Right lobe of liver (tissue), 6 donors: ENCODE results near the gene RABGAP1. TPM values are rescaled to one million over a fixed set of nuclear protein-coding genes. Genes with fewer than 3 reads are reported as not detected.

ENCODE experiments used
- ATAC-seq, 4 donors: fragments of 200-7000 bp; cut with Tn5 transposase; one replicate each; pipeline ENCODE4 v1.9.1; 2020; ENCODE audit warnings: mild to moderate bottlenecking in 4 of 4, moderate library complexity in 4 of 4
- DNase-seq, 3 donors: peaks; one replicate each; pipeline ENCODE4 v3.0.0-alpha.2; 2020
- H3K27ac ChIP-seq, 3 donors: fragments of 200-600 bp; one replicate each; pipeline ENCODE4 v1.8.0; 2022
- H3K27me3 ChIP-seq, 2 donors: fragments of 200-600 bp; one replicate each; pipeline ENCODE4 v1.8.0; 2022
- H3K36me3 ChIP-seq, 4 donors: fragments of 200-600 bp; sonication (generic) in 1 of 4; one replicate each; pipeline versions ENCODE4 v1.5.1 to v1.8.0; 2017 to 2022; ENCODE audit warnings: control low read depth in 1 of 4
- H3K4me1 ChIP-seq, 4 donors: fragments of 200-600 bp; sonication (generic) in 1 of 4; one replicate each; pipeline versions ENCODE4 v1.5.1 to v1.8.0; 2017 to 2022; ENCODE audit warnings: control low read depth in 1 of 4
- H3K4me3 ChIP-seq, 3 donors: fragments of 200-600 bp; one replicate each; pipeline ENCODE4 v1.8.0; 2022
- H3K9me3 ChIP-seq, 4 donors: fragments of 200-600 bp; sonication (generic) in 1 of 4; one replicate each; pipeline versions ENCODE4 v1.5.1 to v1.8.0; 2017 to 2022; ENCODE audit warnings: control low read depth in 1 of 4
- POLR2A ChIP-seq: fragments of 450-650 bp; IDR thresholded peaks from one replicate; pipeline ENCODE4 v1.6.1; 2017; ENCODE audit warnings: antibody characterized with exemption, mild to moderate bottlenecking
- WGBS: methylation state at CpG from one replicate; pipeline ENCODE4 v1.1.6; 2018; ENCODE audit warnings: low coverage, low lambda C conversion rate; ENCODE audit not compliant: insufficient coverage; ENCODE audit errors: missing lambda C conversion rate; 5-methylcytosine and 5-hydroxymethylcytosine counted together
- intact Hi-C, 2 donors: fragments of 100-400 bp; cut with DNase I; formaldehyde crosslinking; loops; one replicate each; pipeline versions ENCODE4 v1.11.2 to v1.14.1; 2022
- total RNA-seq, 6 experiments: library from RNA; depleted of rRNA in 2 of 6; stranded (reverse); fragments of >200 nt in 2 of 6; fragmentation: NEBNext Ultra II Directional in 3 of 6; extraction: Animal tissue kit (Norgen Biotek cat#: 25700) in 3 of 6; gene quantifications; one replicate each; pipeline versions ENCODE4 v1.1.0 to v1.2.4, GENCODE V29; 2016 to 2023
- TF ChIP-seq, protein P1 (sequence below), 4 donors: fragments of 200-600 bp in 3 of 4; fragments of 450-650 bp in 1 of 4; IDR thresholded peaks; one replicate each; pipeline versions ENCODE4 v1.5.1 to v1.8.0; 2016 to 2022; ENCODE audit warnings: antibody characterized with exemption in 4 of 4, mild to moderate bottlenecking in 2 of 4
- donor health status: DM: no; HTN: yes; CAD: no.
- donor health status: DM: no; HTN: no; CAD: no.
- donor health status: DM: no; HTN: no; CAD: no.
- donor health status: DM: no; HTN: yes; CAD: no.
- donor health status: DM: no; HTN: yes; CAD: no.

Gene RABGAP1
- total RNA-seq, 6 experiments from 2014 or later = 11.4 to 15.4 (median 13.5) TPM

DNA sequence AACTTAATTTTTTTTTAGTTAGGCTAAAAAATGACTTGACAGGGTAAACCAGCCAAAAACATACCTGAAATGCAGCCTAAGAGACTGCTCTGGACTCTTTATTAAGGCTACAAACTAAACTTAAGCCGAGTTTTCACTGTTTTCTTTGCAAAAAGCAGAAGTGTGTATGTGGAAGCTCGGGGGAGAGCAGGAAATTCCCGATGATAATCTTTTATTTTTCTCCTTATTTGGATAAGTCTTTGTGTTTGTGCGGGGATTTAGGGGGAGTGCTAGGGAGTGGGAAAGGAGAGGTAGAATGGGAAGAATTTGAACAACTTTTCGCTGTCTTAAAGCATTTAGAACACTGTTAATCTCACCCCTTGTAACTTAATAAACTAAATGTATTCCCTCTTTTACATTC lies 61.9 kb downstream of the RABGAP1 start:
- intact Hi-C loops = no loop called here
- Histone ChIP-seq H3K4me3 (no peak overlapping the region), H3K36me3 (no peaks in the 10 kb centered on the region), H3K27ac (peak overlapping the region in 2 of 3 donors; percentile 17 to 41), H3K27me3 (no peaks in the 10 kb centered on the region), H3K4me1 (peaks cover 0 to 11% (median 0%) of the 10 kb centered on the region in 4 donors), H3K9me3 (no peaks in the 10 kb centered on the region)
- TF ChIP-seq, protein P1, sequence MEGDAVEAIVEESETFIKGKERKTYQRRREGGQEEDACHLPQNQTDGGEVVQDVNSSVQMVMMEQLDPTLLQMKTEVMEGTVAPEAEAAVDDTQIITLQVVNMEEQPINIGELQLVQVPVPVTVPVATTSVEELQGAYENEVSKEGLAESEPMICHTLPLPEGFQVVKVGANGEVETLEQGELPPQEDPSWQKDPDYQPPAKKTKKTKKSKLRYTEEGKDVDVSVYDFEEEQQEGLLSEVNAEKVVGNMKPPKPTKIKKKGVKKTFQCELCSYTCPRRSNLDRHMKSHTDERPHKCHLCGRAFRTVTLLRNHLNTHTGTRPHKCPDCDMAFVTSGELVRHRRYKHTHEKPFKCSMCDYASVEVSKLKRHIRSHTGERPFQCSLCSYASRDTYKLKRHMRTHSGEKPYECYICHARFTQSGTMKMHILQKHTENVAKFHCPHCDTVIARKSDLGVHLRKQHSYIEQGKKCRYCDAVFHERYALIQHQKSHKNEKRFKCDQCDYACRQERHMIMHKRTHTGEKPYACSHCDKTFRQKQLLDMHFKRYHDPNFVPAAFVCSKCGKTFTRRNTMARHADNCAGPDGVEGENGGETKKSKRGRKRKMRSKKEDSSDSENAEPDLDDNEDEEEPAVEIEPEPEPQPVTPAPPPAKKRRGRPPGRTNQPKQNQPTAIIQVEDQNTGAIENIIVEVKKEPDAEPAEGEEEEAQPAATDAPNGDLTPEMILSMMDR (IDR thresholded peaks at IDR 0.05) = no peak
- no peak for TF ChIP-seq POLR2A
- WGBS = 43% methylated on average over 5 of the region's 5 CpGs
- DNase-seq (no peak), ATAC-seq (peak in 2 of 4 donors; percentile 42 to 53)

DNA sequence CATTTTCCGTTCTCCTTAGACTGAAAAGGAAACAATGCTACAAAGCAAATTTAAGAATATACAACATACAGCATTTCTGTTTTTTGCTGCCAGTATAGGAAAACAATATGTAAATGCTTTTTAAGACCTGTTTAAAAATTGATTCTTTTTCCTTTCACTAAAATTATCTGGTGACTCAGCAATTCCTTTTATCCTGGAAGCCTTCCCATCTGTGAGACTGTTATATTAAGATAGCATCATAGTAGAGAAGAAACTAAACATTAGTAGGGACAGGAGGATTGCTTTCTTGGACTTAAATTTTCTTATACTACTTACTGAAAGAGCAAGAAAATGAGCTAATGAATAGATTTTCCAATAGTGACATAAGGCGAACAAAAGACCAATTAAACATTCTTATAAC lies 62.6 kb downstream of the RABGAP1 start:
- H3K27ac ChIP-seq = peak overlapping the region in 1 of 3 donors; percentile 41
- ATAC-seq (no peak), DNase-seq (no peak)
- H3K27me3 ChIP-seq = no peaks in the 10 kb centered on the region
- intact Hi-C loops = no loop called here
- peaks cover 0 to 17% (median under 1%) of the 10 kb centered on the region in 4 donors for H3K4me1 ChIP-seq
- H3K4me3 ChIP-seq = no peak overlapping the region
- no peaks in the 10 kb centered on the region for H3K36me3 ChIP-seq
- no peak for TF ChIP-seq POLR2A
- TF ChIP-seq, protein P1 (IDR thresholded peaks at IDR 0.05) = no peak
- no peaks in the 10 kb centered on the region for H3K9me3 ChIP-seq
- 83% methylated on average over 2 of the region's 2 CpGs for WGBS

DNA sequence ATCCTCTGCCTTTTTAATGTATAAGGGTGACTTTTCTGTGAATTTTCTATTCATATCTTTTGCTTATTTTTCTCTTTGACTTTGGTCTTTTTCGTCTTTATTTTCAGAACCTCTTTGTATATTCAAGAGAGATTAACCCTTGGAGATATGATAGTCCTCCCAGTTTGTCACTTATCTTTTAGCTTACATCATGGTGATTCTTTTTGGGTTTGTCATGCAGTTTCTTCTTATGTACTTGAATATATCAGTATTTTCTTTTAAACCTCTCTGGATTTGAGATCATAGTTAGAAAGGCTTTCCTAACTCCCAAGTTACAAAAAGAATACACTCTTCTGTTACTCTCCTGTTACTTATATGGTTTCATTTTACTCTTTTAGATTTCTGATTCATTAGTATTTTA lies 65.1 kb downstream of the RABGAP1 start:
- no peak overlapping the region for H3K4me3 ChIP-seq
- H3K27ac ChIP-seq = no peak overlapping the region
- TF ChIP-seq, protein P1 (IDR thresholded peaks at IDR 0.05) = no peak
- TF ChIP-seq POLR2A = no peak
- H3K36me3 ChIP-seq = peaks cover 0 to 4% (median 0%) of the 10 kb centered on the region in 4 donors
- H3K4me1 ChIP-seq = peaks cover 0 to 34% (median 5%) of the 10 kb centered on the region in 4 donors
- ATAC-seq (no peak), DNase-seq (no peak)
- 43% methylated on average over 1 of the region's 1 CpG for WGBS
- intact Hi-C loops = no loop called here
- no peaks in the 10 kb centered on the region for H3K27me3 ChIP-seq
- no peaks in the 10 kb centered on the region for H3K9me3 ChIP-seq

DNA sequence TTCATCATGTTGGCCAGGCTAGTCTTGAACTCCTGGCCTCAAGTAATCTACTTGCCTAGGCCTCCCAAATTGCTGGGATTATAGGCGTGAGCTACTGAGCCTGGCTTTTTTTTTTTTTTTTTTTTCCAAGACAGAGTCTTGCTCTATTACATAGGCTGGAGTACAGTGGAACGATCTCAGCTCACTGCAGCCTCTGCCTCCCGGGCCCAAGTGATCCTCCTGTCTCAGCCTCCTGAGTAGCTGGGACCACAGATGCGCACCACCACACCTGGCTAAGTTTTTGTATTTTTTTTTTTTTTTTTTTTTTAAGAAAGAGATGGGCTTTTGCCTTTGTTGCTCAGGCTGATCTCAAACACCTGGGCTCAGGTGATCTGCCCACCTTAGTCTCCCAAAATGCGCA lies 66.4 kb downstream of the RABGAP1 start:
- 73% methylated on average over 5 of the region's 5 CpGs for WGBS
- no peak for TF ChIP-seq POLR2A
- TF ChIP-seq, protein P1 (IDR thresholded peaks at IDR 0.05) = no peak
- no peak for DNase-seq
- Histone ChIP-seq H3K36me3 (peaks cover 0 to 4% (median under 1%) of the 10 kb centered on the region in 4 donors), H3K4me1 (peaks cover 0 to 44% (median 8%) of the 10 kb centered on the region in 4 donors), H3K4me3 (no peak overlapping the region), H3K27me3 (no peaks in the 10 kb centered on the region), H3K27ac (no peak overlapping the region), H3K9me3 (no peaks in the 10 kb centered on the region)
- intact Hi-C loops = no loop called here
- no peak for ATAC-seq

DNA sequence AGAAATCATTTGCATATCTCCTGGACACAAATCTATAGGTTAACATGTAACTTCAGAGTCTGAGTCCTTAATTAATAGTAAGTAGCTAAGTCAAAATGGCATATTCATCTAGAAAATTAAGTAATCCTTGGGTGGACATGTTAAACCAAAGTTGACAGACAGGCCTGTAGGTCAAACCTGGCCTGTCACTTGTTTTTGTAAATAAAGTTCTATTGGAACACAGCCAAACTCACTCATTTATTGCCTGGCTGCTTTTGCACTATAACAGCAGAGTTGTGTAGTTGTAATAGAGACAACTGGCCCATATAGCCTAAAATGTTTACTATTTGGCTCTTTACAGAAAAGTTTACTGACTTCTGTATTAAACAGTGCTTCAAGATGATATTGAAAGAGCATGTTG lies 68.1 kb downstream of the RABGAP1 start:
- no peak for TF ChIP-seq POLR2A
- TF ChIP-seq, protein P1 (IDR thresholded peaks at IDR 0.05) = no peak
- Histone ChIP-seq H3K27me3 (no peaks in the 10 kb centered on the region), H3K36me3 (peaks cover 0 to 4% (median under 1%) of the 10 kb centered on the region in 4 donors), H3K9me3 (no peaks in the 10 kb centered on the region), H3K4me1 (peaks cover 0 to 45% (median 11%) of the 10 kb centered on the region in 4 donors), H3K27ac (peak overlapping the region in 1 of 3 donors; percentile 47), H3K4me3 (no peak overlapping the region)
- no peak for DNase-seq
- intact Hi-C loops = no loop called here
- peak; percentile 10 to 34 (median 26) for ATAC-seq
